Measurements from ENCODE around the gene PIGS.
"Not testable (repeated sequence)": the region's sequence is repeated elsewhere in the genome, so short reads cannot be mapped to it uniquely, and the experiment has no call there.

Gene PIGS

DNA sequence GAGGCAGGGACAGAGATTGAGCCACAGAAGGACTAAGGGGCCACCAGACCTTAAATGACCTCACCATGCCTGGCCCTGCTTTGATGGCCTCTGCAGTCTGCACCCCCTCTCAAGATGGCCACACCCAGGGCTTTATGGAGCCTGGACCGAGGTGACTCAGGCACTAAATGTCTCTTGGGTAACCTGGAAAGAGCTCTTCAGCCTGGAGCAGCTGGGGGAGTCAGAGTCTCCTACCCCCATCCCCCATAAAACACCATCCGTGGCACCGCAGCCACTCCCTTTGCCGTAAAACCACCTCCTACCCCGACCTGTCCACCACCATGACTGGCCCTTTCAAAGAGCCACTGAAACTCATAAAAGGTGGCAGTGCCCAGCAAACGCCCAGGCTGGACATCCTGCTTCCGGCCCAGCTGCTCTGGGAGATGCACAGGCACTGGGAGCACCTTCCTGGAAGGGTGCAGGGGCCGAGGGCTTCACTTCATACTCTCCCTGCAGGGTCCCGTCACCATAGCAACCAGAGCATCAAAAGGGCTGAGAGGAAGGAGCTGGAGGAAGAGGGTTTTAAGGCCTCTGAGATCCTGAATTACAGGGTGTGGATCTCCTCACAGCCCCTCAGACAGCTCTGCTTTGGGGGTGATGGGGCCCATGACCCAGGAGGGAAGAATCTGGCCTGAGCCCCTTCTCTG lies 42.9 kb downstream of the PIGS start:
- DNase-seq, result no peak

DNA sequence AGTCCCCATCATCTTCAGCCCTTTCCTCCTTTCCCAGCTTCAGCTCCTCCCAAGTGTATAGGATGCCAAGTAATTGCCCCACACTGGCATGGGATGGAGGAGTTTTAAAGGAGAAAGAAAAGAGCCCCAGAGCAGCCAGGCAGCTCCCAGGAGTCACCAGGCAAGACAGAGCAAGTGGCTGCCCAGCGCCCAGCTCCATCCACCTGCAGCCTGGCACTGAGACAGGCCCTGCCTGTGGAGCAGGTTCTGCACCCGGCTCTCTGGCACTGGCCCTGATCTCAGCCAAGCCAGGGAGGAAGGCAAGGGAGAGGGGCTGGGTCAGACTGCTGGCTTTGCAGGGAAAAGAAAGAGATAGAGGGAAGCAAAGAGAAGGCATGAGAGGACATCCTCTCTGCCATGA lies 43.5 kb downstream of the PIGS start:
- no peak for DNase-seq

DNA sequence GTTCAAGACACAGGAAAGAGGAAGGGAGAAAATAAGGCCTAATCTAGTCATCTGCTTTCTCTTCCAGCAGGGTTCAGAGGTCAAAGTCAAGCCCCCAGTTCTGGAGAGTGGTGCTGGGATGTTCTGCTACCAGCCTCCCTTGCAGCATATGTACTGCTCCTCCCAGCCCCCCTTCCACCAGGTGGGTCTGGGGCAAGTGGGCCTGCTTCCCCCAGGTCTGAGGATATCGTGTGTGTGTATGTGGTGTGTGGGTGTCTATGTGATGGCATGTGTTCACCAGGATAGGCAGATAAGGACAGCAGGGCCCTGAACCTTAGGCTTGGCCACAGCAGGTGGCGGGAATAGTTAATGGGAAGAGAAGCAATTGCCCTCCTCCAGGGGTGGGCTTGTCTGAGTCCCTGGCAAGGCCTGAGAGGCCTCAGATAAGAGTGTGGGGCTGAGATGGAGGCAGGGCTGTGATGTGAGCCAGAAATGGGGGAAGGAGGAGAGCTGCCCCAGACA lies 44.1 kb downstream of the PIGS start:
- no peak for DNase-seq

DNA sequence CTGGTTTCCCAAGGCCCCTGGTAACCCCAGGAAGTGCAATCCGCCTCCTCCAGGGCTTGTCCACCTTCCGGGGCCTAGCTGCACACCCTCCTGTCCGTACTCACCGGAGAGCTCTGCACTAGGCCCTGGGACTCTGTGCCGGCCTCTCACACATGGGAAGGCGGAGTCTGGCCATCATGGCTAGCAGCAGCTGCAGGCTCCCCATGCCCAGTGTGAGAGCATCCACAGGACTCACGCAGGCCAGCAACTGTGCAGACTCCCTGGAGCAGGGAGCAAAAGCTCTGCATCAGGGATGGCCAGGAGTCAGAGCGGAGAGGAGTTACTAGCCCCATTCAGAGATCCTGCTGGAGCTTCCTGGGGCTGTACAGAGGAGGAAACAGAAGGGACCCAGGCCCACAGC lies 44.9 kb downstream of the PIGS start:
- no peak for DNase-seq

DNA sequence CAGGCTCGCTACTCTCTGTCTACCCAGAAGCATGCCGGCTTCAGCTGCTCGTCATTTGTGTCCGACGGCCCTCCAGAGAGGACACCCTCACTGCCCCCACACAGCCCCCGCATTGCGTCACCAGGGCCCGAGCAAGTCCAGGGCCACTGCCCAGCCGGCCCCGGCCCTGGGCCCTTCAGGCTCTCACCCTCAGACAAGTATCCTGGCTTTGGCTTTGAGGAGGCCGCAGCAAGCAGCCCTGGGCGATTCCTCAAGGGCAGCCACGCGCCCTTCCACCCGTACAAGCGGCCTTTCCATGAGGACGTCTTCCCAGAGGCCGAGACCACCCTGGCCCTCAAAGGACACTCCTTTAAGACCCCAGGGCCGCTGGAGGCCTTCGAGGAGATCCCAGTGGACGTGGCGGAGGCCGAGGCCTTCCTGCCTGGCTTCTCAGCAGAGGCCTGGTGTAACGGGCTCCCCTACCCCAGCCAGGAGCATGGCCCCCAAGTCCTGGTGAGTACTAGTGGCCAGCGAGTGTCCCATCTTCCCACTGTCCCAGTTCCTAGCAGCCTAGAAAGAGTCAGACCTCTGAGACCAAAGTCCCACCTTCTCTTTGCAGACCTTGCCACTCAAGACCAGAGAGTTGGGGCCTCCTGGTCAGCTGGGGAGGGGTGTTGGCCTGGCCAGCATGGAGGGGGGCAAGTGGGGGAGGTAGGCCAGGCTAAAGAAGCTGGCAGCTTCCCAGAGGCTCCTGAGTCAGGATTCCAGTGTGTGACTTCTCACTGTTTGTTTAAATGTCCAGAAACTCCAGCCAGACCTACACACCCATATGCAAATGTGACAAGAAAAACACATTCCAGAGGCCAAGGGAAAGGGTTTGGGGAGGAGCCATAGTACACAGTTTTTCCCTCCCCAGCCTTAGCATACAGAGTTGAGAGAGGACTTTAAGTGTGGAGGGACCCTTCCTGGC lies 46.6 kb downstream of the PIGS start:
- no peak for DNase-seq

DNA sequence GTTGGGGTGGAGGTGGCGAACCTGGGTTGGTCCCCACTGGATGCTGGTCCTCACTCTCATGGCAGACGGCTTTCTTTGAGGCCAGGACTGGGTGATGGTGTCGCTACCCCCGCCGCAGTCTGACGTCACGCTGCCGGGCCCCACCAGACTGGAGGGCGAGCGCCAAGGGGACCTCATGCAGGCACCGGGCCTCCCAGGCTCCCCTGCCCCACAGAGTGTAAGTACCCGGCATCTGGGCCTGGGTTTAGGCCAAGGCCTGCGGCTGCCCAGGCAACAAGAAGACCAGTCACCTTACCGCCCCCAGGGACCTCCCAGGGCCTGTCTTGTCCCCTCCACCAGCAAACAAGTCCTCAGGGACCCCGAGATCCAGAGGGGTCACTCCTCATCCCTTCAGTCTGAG lies 47.4 kb downstream of the PIGS start:
- no peak for DNase-seq

DNA sequence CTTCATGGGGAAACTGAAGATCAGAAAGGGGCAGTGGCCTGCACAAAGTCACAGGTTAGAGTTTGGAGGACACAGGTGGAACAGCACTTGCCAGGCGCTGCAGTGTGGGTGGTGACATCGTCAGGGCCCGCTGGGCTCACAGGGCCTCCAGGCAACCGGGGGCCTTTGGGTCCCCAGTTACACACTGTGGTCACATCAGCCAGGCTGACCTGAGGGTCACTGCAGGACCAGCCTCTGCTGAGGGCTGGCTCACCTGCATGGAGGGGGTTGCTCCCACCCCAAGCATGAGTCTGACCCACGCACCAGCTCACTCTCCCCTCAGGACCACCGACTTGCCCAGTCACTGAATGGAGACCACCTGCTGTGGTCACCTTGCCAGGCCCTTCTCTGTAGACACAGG lies 48.1 kb downstream of the PIGS start:
- DNase-seq, result no peak

DNA sequence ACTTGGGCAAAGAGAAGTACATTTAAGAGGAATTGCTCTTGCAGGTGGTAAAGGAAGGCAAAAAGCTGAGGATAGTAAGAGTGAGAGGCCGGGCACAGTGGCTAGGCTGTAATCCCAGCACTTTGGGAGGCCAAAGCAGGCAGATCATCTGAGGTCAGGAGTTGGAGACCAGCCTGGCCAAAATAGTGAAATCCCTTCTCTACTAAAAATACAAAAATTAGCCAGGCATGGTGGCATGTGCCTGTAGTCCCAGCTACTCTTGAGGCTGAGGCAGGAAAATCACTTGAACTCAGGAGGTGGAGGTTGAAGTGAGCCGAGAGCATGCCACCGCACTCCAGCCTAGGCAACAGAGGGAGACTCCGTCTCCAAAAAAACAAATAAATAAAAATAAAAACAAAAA lies 49.0 kb downstream of the PIGS start:
- not testable (repeated sequence) for DNase-seq

DNA sequence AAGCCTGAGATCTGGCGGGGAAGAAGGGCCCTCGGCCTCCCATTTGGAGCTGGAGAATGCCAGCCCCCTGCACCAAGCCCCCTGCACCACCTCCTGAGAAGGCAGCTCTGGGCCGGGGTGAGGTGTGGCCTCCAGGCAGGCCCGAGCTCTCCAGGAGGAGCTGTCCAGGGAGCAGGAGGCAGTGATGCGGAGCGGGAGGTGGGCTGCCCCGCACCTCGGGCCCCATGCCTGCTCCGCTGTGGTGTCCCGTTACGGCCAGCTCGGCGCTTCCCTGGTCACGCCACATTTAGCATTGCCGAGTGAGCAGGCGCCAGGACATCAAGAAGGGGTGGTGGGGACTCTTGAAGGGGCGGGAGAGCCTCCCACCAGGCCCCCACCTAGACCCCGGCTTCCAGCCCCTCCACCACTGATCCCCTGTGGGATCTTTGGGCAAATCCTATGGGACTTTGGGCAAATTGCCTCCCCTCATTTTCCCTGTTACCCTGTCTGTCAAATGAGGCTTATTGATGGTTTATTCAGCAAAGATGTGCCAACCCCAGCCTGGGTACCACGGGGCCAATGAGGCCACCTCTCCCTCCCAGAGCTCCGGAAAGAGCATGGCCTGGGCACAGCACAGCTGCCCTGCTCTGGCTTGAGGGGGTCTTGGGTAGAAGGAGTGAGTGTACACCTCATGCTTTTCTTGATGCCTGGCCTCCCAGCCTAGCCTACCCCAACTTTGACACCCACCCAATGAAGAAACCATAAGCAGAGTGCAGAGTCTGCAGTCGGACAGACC lies 49.8 kb downstream of the PIGS start:
- DNase-seq, result no peak

DNA sequence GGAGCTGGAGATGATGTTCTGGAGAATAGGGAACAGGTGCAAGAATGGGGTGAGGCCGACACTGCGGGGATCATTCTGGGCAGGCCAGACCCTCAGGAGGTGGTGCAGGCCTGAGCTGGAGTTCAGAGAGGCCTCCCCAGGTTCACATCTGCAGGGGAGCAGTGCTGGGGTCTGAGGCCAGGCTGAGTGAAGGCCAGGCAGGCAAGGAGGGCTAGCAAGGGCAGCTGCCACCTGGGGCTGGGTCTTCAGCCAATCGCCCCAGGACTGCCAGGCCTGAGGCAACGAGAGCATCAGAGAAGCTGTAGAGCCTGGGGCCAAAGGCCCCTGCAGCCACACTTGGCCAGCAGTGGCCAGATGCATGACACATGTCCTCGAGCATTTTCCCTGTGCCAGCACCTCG lies 50.6 kb downstream of the PIGS start:
- no peak for DNase-seq

DNA sequence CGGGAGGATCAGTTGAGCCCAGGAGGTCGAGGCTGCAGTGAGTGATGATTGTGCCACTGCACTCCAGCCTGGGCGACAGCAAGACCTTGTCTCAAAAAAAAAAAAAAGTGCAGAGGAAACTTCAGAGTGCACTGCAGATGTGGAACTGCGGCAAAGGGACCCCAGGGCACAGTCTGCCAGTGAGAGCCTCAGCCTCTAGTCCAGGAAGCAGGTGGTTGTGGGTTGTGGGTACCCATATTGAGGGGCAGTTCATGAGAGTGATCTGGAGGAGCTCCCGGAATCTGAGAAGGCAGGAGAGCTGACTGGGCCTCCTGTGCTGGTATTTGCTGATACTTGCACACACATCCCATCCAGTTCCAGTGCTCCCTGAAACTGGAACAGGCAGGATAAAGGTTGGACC lies 52.1 kb downstream of the PIGS start:
- no peak for DNase-seq

DNA sequence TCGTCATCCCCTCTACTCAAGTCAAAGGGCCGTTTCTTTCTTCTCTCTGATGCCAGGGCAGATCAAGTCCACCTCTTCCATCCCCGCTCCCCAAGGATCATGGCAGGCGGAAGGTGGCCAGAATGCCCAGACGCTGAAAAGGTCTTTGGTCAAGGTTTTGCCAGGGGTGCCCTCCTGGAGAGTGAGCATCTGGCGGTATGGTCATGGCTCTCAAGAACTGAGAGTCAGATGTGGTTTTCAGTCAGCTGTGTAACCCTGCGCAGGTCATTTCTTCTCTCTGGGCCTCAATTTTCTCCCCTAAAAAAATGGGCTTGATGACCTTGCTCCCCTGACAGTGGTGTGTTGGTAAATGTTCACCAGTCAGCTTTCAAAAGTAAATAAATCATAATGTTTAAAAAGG lies 52.7 kb downstream of the PIGS start:
- DNase-seq, result no peak

DNA sequence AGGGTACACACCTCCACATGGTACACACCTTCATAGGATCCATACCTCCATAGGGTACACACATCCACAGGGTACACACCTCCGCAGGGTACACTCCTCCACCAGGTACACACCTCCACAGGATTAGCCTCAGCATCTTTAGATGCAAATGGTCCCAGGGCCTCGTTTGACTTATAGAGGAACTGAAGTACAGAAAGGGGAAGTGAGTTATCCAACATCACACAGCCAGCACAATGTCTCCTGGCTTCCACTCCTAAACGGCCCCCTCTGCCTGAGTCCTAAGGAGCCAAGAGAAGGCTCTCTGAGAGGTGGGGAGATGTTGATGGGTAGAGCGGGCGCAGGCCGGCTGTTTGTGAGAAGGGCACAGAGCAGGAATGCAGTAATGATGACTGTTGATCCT lies 53.2 kb downstream of the PIGS start:
- DNase-seq, result no peak

DNA sequence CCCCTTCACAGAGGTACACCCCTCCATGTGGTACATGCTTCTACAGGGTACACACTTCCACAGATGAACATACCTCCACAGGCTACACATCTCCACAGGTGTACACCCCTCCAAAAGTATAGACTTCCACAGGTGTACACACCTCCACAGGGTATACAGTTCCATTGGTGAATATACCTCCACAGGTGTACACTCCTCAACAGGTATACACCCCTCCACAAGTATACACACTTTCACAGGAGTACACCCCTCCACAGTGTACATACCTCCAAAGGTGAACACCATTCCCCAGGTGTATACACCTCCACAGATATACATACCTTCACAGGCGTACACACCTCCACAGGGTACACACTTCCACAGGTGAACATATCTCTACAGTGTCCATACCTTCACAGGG lies 55.8 kb downstream of the PIGS start:
- no peak for DNase-seq

DNA sequence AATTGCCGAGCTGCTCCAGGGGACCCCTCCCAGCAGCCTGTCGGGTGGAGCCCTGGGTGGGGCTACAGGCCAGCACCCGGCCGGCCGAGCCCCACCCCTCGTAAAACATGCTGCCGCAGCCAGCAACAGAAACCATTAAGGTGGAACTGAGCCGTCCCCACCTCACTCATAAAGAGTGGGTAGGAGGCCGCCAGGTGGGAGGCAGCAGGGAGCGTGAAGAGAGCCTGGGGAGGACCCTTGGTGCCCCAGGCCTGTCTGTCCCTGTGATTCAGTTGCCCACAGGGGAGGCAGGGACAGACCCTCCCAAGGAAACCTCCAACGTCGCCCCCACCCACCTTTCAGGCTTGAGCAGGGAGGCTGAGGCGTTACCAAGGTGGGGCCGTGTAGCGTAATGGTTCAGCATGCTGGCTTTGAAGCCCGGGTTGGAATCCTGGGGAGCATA lies 56.7 kb downstream of the PIGS start:
- DNase-seq, result no peak

DNA sequence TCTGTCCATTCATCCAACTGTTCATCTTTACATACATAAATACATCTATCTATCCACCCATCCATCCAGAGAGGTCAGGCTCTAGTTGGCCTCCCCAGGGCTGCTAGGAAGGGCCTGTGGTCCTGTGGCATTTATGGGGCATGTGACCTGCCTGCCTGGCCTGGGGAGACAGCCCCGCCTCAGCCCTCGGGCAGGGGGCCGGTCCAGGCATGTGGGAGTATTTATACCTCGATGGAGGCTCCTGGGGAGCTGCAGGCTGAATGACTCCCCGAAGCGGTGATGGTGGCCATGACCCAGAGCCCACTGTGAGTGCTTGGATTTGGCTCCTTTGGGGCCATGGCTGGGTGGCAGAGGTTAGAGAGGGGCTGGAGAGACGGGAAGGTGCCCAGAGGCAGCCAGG lies 57.8 kb downstream of the PIGS start:
- DNase-seq, result no peak

DNA sequence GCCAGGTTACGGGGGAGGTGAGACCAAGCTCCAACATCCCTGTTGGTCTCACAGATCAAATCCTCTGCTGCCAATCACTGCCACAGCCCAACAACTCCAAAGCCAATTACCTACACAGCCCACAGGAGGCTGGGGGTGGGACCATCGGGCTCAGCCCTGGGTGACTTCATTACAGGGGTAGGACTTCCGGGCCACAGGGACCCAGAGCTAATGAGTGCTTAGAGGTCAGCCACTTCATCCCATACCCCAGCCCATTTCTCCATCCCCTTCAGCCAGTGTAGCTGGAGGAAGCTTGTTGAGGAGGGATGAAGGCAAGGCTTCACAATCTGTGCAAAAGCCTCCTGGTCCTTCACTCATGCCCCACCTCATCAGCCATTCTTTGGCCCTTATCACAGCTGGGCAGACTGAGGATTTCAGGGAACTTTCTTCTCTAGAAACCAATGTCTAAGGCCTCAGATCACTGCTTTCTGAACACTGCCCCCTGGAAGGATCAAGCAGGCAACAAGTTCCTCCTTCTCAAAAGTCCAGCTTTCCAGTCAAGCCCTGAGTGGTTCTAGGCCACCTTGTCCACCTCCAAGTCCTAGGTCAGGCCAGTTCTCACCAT lies 59.4 kb downstream of the PIGS start:
- no peak for DNase-seq

DNA sequence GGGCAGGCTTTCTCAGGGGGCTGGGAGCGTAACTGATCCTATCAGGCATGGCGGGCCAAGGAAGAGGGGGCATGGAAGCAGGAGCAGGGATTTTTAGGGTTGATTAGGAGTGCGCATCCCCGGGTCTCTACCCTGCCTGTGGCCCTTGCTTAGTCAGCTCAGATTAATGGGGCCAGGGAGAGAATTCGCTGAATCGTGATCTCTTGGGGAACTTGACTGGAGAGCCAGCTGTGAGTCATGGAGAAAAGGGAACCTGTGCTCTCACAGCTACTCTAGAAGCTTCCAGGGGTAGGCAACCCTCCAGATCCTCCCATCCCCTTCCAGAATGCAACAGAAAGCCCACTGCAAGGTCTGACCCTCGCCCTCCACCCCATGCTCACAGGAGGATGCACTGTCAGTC lies 61.5 kb downstream of the PIGS start:
- no peak for DNase-seq

DNA sequence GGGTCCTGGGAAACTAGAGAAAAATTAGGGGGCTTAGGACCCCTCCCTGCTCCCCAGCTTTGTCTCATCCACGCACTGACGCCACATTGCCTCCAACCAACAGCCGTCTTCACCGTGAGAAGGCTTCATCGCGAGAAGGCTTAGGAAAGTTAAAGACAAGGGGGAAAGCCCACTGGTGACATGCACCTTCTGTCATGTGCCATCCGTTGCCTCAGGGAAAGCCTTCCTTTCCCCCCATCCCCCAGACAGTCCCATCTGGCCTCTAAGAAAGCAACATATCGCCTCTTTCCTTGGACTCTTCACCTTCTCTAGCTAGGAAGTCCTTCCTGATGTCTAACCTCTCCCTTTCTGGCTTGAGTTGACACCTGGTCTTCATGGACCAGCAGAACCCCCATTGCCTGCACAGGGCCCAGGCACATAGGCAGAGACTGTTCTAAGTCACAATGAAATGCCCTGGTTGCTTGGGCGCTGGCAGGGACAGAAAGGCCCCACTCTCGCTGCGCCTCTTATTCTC lies 63.1 kb downstream of the PIGS start:
- no peak for DNase-seq

DNA sequence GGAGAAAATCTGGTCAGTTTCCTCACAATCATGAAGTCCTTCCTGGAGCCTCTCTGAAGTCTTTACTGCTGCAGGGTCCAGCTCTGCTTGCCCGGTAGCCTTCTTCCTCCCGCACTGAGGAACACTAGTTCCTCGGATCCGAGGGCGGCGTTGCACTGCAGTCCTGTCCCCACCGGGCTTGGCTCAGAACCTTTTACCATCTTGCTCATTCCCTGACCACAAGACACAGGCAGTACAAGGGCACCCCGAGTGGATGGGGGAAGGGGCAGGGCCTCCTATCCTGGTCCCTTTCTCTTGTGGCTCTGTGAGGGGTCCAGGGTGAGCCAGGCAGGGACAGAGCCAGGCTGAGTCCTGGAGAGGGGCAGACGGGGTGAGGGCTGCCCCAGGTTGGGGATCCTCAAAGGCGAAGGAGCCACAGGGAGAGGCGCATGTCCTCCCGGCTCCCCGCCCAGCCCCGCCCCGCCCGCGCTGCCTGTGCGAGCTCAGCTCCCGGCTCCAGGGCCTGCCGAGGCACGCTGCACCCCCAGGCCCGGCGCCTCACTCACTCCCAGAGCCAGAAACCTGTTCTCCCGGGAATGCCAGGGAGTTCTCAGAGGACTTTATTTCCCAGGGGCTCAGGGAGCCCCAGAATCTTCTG lies 63.6 kb downstream of the PIGS start:
- no peak for DNase-seq

DNA sequence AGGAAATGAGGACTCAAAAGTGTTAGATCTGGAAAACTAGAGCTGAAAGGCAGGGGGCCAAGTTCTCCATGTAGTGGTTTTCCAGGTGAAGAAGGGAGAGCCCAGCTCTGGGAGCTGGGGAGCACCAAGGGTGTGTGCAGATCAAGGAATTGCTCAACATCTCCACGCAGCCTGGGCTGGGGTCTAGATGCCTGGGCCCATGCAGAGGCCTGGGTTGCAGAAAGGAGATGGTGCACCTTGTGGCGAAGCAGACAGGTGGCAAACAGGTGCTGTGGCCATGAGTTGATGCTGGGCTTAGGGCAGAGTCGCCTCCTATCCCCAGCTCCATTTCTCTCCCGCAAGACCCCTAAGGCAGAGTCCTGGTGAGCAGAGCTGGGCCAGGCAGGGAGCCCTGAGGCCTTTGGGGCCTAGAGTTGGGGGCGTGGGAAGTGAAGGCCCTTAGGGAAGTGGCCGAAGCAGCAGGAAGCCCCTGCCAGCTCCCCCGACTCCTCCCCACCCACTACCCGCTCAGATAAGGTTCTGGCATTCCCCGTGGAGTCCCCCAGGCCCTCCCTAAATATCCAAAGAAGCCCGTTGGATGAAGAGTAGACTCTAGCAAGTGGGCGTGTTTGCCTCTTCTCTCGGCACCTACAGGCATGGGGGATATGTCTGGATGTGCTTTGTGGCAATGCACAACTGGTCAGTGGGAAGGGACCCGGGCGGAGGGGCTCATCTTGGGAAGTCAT lies 64.4 kb downstream of the PIGS start:
- DNase-seq, result no peak

Measured in activated gamma-delta T cell (primary cell).